HepG2 (cell line): ENCODE data around the gene HLCS. TPM values are rescaled to one million over a fixed set of nuclear protein-coding genes. Genes with fewer than 3 reads are reported as not detected.

Experiments used
- AKAP8 ChIP-seq: sonication (generic); formaldehyde crosslinking; IDR thresholded peaks from 2 replicates; pipeline ENCODE4 v1.5.1; 2020; ENCODE audit warnings: mild to moderate bottlenecking, missing genetic modification reagents
- CC2D1A ChIP-seq: sonication (generic); formaldehyde crosslinking; IDR thresholded peaks from 2 replicates; pipeline ENCODE4 v1.8.1; 2023; ENCODE audit warnings: mild to moderate bottlenecking, missing genetic modification reagents
- FOXJ3 ChIP-seq: sonication (generic); formaldehyde crosslinking; IDR thresholded peaks from 2 replicates; pipeline ENCODE4 v1.4.0; 2020; ENCODE audit warnings: missing genetic modification reagents, mild to moderate bottlenecking, borderline replicate concordance
- HNF1A ChIP-seq, 2 experiments: sonication (generic) in 1 of 2; formaldehyde crosslinking in 1 of 2; IDR thresholded peaks; 2 replicates each; pipeline versions ENCODE4 v1.4.0 to v1.6.1; 2016 to 2020; ENCODE audit warnings: borderline replicate concordance in 1 of 2, low read depth in 1 of 2, mild to moderate bottlenecking in 1 of 2, missing genetic modification reagents in 1 of 2
- HOMEZ ChIP-seq: IDR thresholded peaks from 2 replicates; pipeline ENCODE4 v1.6.1; 2016; ENCODE audit warnings: low read depth
- KLF13 ChIP-seq: sonication (generic); formaldehyde crosslinking; IDR thresholded peaks from 2 replicates; pipeline ENCODE4 v1.4.0; 2020; ENCODE audit warnings: mild to moderate bottlenecking, missing genetic modification reagents
- MAF1 ChIP-seq: sonication (generic); formaldehyde crosslinking; IDR thresholded peaks from 2 replicates; pipeline ENCODE4 v1.5.0; 2020; ENCODE audit warnings: missing genetic modification reagents, borderline replicate concordance
- MBD4 ChIP-seq: IDR thresholded peaks from 2 replicates; pipeline ENCODE4 v1.6.1; 2012; ENCODE audit warnings: low read length, inconsistent platforms, borderline replicate concordance
- MIXL1 ChIP-seq: IDR thresholded peaks from 2 replicates; pipeline ENCODE4 v1.6.1; 2016
- NR2F1 ChIP-seq, 2 experiments: fragments of 450-650 bp in 1 of 2; formaldehyde crosslinking in 1 of 2; IDR thresholded peaks; 2 replicates each; pipeline versions ENCODE4 v1.5.0 to v1.6.1; 2016 to 2020; ENCODE audit warnings: mild to moderate bottlenecking in 1 of 2, missing compliant biosample characterization in 1 of 2, missing genetic modification reagents in 1 of 2, moderate library complexity in 1 of 2
- PPARG ChIP-seq: conservative IDR thresholded peaks from 2 replicates; pipeline ENCODE4 v1.6.1; 2016; ENCODE audit warnings: missing biosample characterization, missing genetic modification reagents
- RFX3 ChIP-seq: IDR thresholded peaks from 2 replicates; pipeline ENCODE4 v1.6.1; 2016; ENCODE audit warnings: missing biosample characterization, missing genetic modification reagents
- TBX3 ChIP-seq: fragments of 450-650 bp; IDR thresholded peaks from 2 replicates; pipeline ENCODE4 v1.6.1; 2017; ENCODE audit warnings: antibody characterized with exemption, mild to moderate bottlenecking, inconsistent platforms, borderline replicate concordance
- THRA ChIP-seq: sonication (generic); formaldehyde crosslinking; IDR thresholded peaks from 2 replicates; pipeline ENCODE4 v1.4.0; 2020; ENCODE audit warnings: missing genetic modification reagents, borderline replicate concordance
- ZBTB38 ChIP-seq: sonication (generic); formaldehyde crosslinking; IDR thresholded peaks from 2 replicates; pipeline ENCODE4 v1.5.1; 2020; ENCODE audit warnings: mild to moderate bottlenecking, missing genetic modification reagents
- ZFP90 ChIP-seq: sonication (generic); formaldehyde crosslinking; IDR thresholded peaks from 2 replicates; pipeline ENCODE4 v1.8.0; 2022; ENCODE audit warnings: missing genetic modification reagents, mild to moderate bottlenecking, inconsistent platforms, borderline replicate concordance
- ZNF224 ChIP-seq: sonication (generic); formaldehyde crosslinking; IDR thresholded peaks from 2 replicates; pipeline ENCODE4 v1.5.0; 2020; ENCODE audit warnings: mild to moderate bottlenecking, missing genetic modification reagents
- ZNF337 ChIP-seq: sonication (generic); formaldehyde crosslinking; IDR thresholded peaks from 2 replicates; pipeline ENCODE4 v1.5.1; 2020; ENCODE audit warnings: missing genetic modification reagents, low read depth, mild to moderate bottlenecking, borderline replicate concordance
- ZNF546 ChIP-seq: sonication (generic); formaldehyde crosslinking; conservative IDR thresholded peaks from 2 replicates; pipeline ENCODE4 v1.8.1; 2023; ENCODE audit warnings: mild to moderate bottlenecking, missing genetic modification reagents
- ZNF784 ChIP-seq: sonication (generic); formaldehyde crosslinking; IDR thresholded peaks from 2 replicates; pipeline ENCODE4 v1.5.1; 2020; ENCODE audit warnings: missing genetic modification reagents, mild to moderate bottlenecking, borderline replicate concordance
- ZNF816 ChIP-seq: sonication (generic); formaldehyde crosslinking; IDR thresholded peaks from 2 replicates; pipeline ENCODE4 v1.8.0; 2022; ENCODE audit warnings: missing genetic modification reagents, mild to moderate bottlenecking, borderline replicate concordance
- ZSCAN12 ChIP-seq: sonication (generic); formaldehyde crosslinking; IDR thresholded peaks from 2 replicates; pipeline ENCODE4 v1.9.0; 2021; ENCODE audit warnings: mild to moderate bottlenecking, missing genetic modification reagents
- polyA plus RNA-seq, 8 experiments: library from polyadenylated mRNA; depleted of rRNA in 3 of 8; stranded (reverse) in 7 of 8; unstranded in 1 of 8; fragments of >200 nt; fragmentation: Illumina TruSeq in 4 of 8; extraction: Trizol in 4 of 8; gene quantifications; 2 replicates each; pipeline versions ENCODE4 v1.2.1 to v1.2.3, GENCODE V29; 2011 to 2016; ENCODE audit warnings: low read depth in 4 of 8, missing spikeins in 1 of 8, mixed read lengths in 1 of 8; ENCODE audit not compliant: insufficient read depth in 1 of 8
- total RNA-seq, 5 experiments: library from RNA; depleted of rRNA; stranded (reverse); fragments of >200 nt; fragmentation: Illumina TruSeq; extraction: Trizol; gene quantifications; 2 replicates each; pipeline ENCODE4 v1.2.3, GENCODE V29; 2016; ENCODE audit warnings: low read depth in 1 of 5

The HLCS gene
- total and polyA plus RNA-seq, 2 of the 13 experiments (the other 11 are each of a cell fraction or from before 2014, with no cell fraction given) = 7.9 to 12.3 TPM

- TF ChIP-seq ZSCAN12 (CRISPR knock-in tag) (no peak), ZNF224 (CRISPR knock-in tag) (no peak), MAF1 (CRISPR knock-in tag) (no peak), NR2F1 (CRISPR knock-in tag; IDR thresholded peaks at IDR 0.05) (peak; percentile 89), ZNF337 (no peak), AKAP8 (CRISPR knock-in tag) (no peak), HOMEZ (CRISPR knock-in tag) (no peak), ZNF784 (CRISPR knock-in tag) (no peak), PPARG (CRISPR knock-in tag) (peak; percentile 65; the same call in 1 of the 2 replicates), ZNF546 (CRISPR knock-in tag) (no peak), CC2D1A (no peak), MBD4 (no peak), MIXL1 (peak; percentile 82), ZFP90 (CRISPR knock-in tag) (no peak; the same call in 1 of the 2 replicates), FOXJ3 (CRISPR knock-in tag) (peak; percentile 64; the same call in 1 of the 2 replicates), HNF1A (IDR thresholded peaks at IDR 0.05; ENCODE audit: low read depth) (peak; percentile 29; the same call in 1 of the 2 replicates), HNF1A (CRISPR knock-in tag; IDR thresholded peaks at IDR 0.05; ENCODE audit: borderline replicate concordance) (no peak), TBX3 (no peak), ZNF816 (CRISPR knock-in tag) (no peak), RFX3 (no peak), ZBTB38 (CRISPR knock-in tag) (0 out of 2 replicates have a peak, but pooled peaks have one; percentile 32), THRA (CRISPR knock-in tag) (0 out of 2 replicates have a peak, but pooled peaks have one; percentile 25), KLF13 (CRISPR knock-in tag) (no peak)
Observed at GRCh38 chr21:36859744-36860501, 106.5 kb downstream of the HLCS start (continued).
